Measurements from ENCODE around the gene LRRC17. TPM values are rescaled to one million over a fixed set of nuclear protein-coding genes. Genes with fewer than 3 reads are reported as not detected.

The LRRC17 gene
- total and polyA plus RNA-seq, 10 of the 15 experiments (the other 5 are each of a cell fraction or from before 2014, with no cell fraction given): 0.06 to 0.31 (median 0.10) TPM; not detected in 5

DNA sequence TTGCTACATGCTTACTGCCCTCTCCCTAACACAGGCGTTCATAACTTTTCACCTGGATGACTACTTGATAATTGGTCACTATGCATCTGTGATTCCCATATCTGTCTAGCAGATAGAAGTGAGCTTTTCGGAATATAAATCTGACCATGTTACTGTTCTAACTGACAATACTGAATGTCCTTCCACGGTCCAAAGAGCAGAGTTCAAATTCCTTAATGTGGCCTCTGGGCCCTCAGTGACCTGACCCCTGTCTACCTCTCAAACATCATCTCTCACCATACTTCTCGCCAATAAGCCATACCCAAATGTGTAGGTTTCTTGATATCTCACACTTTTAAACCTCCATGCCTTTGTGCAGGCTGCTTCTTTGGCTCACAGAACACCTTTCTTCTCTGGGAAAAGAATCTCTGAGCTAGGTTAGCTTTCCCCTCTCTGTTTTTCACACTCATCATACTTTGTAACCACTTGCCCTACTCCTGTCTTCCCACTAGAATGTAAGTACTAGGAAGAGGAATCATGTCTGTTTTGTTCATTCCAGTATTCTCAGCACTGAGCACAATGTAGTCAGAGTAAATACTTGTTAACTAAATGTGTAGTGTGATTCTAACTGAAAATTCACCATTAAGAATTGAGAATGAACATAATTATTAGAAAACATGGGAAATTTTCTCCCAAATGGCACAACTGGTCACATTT lies 39.2 kb upstream of the LRRC17 start:
- ChIA-PET RAD21 (ENCODE audit: unreplicated experiment) (no interaction called here), SMC1A (ENCODE audit: uncharacterized antibody, unreplicated experiment) (interaction anchor here (0.8 to 1.7 kb wide), 3 partner anchors 20 to 45 kb away, joined by 3 to 5 read pairs (median 3); no protein-coding TSS in a partner anchor), POLR2A (no interaction called here), CTCF (interaction anchor here (1.2 to 1.6 kb wide), 2 partner anchors 37 to 202 kb away, joined by 3 to 4 read pairs; partner anchors contain the start of gene ARMC10)
- WGBS (ENCODE audit: insufficient coverage, insufficient replicate concordance, low lambda C conversion rate, missing lambda C conversion rate): 52% methylated on average over 4 of the region's 4 CpGs
- peak; percentile 55 for ATAC-seq
- no peak overlapping the region for H3K27ac ChIP-seq (ENCODE audit: control insufficient read depth, insufficient read depth)
- no TSS peak for BruUV-seq (replicated peaks)
- no peak overlapping the region for H2AFZ ChIP-seq (ENCODE audit: control insufficient read depth, low read depth, low read length)
- no peaks in the 10 kb centered on the region for H4K20me1 ChIP-seq (ENCODE audit: control insufficient read depth, insufficient read depth)
- H3K9ac ChIP-seq (ENCODE audit: control insufficient read depth, insufficient read depth, low read length): no peak overlapping the region
- no peaks in the 10 kb centered on the region for H3K9me3 ChIP-seq (replicated peaks; ENCODE audit: control insufficient read depth, insufficient read depth, low read length)
- no peak for DNase-seq (ENCODE audit: low read depth, low spot score)
- TF ChIP-seq MYC (IDR thresholded peaks at IDR 0.05; ENCODE audit: insufficient read depth, insufficient read length, insufficient replicate concordance, low read length, severe bottlenecking) (no peak), ZNF217 (IDR thresholded peaks at IDR 0.05) (no peak), MEF2B (IDR thresholded peaks at IDR 0.05; ENCODE audit: partially characterized antibody, poor library complexity, severe bottlenecking) (no peak), RFX5 (IDR thresholded peaks at IDR 0.05; ENCODE audit: low read depth, low read length) (no peak), SMC3 (IDR thresholded peaks at IDR 0.05; ENCODE audit: borderline replicate concordance, low read length) (no peak), NR2C2 (IDR thresholded peaks at IDR 0.05; ENCODE audit: borderline replicate concordance, control insufficient read depth, insufficient read length, low read depth) (no peak), POLR2A (IDR thresholded peaks at IDR 0.05; ENCODE audit: low read depth, low read length) (no peak), SREBF1 (IDR thresholded peaks at IDR 0.05; ENCODE audit: low read length) (no peak), NRF1 (conservative IDR thresholded peaks at IDR 0.05; ENCODE audit: low read depth, low read length) (no peak), YBX1 (IDR thresholded peaks at IDR 0.05) (no peak), HDGF (IDR thresholded peaks at IDR 0.05) (no peak), GATAD2B (conservative IDR thresholded peaks at IDR 0.05; ENCODE audit: low read depth) (no peak), RAD51 (IDR thresholded peaks at IDR 0.05) (no peak)
- TF ChIP-seq, protein P1, sequence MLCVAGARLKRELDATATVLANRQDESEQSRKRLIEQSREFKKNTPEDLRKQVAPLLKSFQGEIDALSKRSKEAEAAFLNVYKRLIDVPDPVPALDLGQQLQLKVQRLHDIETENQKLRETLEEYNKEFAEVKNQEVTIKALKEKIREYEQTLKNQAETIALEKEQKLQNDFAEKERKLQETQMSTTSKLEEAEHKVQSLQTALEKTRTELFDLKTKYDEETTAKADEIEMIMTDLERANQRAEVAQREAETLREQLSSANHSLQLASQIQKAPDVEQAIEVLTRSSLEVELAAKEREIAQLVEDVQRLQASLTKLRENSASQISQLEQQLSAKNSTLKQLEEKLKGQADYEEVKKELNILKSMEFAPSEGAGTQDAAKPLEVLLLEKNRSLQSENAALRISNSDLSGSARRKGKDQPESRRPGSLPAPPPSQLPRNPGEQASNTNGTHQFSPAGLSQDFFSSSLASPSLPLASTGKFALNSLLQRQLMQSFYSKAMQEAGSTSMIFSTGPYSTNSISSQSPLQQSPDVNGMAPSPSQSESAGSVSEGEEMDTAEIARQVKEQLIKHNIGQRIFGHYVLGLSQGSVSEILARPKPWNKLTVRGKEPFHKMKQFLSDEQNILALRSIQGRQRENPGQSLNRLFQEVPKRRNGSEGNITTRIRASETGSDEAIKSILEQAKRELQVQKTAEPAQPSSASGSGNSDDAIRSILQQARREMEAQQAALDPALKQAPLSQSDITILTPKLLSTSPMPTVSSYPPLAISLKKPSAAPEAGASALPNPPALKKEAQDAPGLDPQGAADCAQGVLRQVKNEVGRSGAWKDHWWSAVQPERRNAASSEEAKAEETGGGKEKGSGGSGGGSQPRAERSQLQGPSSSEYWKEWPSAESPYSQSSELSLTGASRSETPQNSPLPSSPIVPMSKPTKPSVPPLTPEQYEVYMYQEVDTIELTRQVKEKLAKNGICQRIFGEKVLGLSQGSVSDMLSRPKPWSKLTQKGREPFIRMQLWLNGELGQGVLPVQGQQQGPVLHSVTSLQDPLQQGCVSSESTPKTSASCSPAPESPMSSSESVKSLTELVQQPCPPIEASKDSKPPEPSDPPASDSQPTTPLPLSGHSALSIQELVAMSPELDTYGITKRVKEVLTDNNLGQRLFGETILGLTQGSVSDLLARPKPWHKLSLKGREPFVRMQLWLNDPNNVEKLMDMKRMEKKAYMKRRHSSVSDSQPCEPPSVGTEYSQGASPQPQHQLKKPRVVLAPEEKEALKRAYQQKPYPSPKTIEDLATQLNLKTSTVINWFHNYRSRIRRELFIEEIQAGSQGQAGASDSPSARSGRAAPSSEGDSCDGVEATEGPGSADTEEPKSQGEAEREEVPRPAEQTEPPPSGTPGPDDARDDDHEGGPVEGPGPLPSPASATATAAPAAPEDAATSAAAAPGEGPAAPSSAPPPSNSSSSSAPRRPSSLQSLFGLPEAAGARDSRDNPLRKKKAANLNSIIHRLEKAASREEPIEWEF (IDR thresholded peaks at IDR 0.05; ENCODE audit: insufficient replicate concordance, low read depth, low read length): no peak
- TF ChIP-seq, protein P2, sequence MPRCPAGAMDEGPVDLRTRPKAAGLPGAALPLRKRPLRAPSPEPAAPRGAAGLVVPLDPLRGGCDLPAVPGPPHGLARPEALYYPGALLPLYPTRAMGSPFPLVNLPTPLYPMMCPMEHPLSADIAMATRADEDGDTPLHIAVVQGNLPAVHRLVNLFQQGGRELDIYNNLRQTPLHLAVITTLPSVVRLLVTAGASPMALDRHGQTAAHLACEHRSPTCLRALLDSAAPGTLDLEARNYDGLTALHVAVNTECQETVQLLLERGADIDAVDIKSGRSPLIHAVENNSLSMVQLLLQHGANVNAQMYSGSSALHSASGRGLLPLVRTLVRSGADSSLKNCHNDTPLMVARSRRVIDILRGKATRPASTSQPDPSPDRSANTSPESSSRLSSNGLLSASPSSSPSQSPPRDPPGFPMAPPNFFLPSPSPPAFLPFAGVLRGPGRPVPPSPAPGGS (IDR thresholded peaks at IDR 0.05; ENCODE audit: borderline replicate concordance, insufficient read depth, low read depth, low read length, poor library complexity, severe bottlenecking): no peak
- TF ChIP-seq, protein P3, sequence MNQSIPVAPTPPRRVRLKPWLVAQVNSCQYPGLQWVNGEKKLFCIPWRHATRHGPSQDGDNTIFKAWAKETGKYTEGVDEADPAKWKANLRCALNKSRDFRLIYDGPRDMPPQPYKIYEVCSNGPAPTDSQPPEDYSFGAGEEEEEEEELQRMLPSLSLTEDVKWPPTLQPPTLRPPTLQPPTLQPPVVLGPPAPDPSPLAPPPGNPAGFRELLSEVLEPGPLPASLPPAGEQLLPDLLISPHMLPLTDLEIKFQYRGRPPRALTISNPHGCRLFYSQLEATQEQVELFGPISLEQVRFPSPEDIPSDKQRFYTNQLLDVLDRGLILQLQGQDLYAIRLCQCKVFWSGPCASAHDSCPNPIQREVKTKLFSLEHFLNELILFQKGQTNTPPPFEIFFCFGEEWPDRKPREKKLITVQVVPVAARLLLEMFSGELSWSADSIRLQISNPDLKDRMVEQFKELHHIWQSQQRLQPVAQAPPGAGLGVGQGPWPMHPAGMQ (IDR thresholded peaks at IDR 0.05; ENCODE audit: borderline replicate concordance): no peak
- in situ Hi-C loops (cut with MboI): no loop called here
- no peak overlapping the region for H3K4me2 ChIP-seq (ENCODE audit: control insufficient read depth, insufficient read depth)
- no peaks in the 10 kb centered on the region for H3K79me2 ChIP-seq (ENCODE audit: control insufficient read depth, insufficient read depth, low read length)
- H3K27me3 ChIP-seq (replicated peaks in 1 of 2; ENCODE audit: control insufficient read depth in 2 of 2, insufficient read depth in 2 of 2, low read length in 1 of 2): no peaks in the 10 kb centered on the region; a peak in 1 of 4 replicates
- FAIRE-seq: peak; percentile 54
- intact Hi-C loops (cut with micrococcal nuclease; ENCODE audit: unreplicated experiment): loop anchor here (2.0 kb wide), 1 partner anchor 49 kb away; no protein-coding TSS in a partner anchor
- H3K4me1 ChIP-seq (ENCODE audit: control insufficient read depth, insufficient read depth, low read length): no peaks in the 10 kb centered on the region
- no peaks in the 10 kb centered on the region for H3K36me3 ChIP-seq (ENCODE audit: control insufficient read depth in 2 of 2, insufficient read depth in 2 of 2, low read length in 1 of 2)
- no peak overlapping the region for H3K4me3 ChIP-seq

Measured in GM12878 (cell line).